HL-60 (cell line): Measurements from ENCODE around the gene TMEM190.

Experiments used
- CTCF ChIP-seq: IDR thresholded peaks from one replicate; pipeline ENCODE4 v1.5.1; 2011; ENCODE audit warnings: low read length, control low read depth, inconsistent platforms; ENCODE audit not compliant: insufficient read depth
- GABPA ChIP-seq: IDR thresholded peaks from 2 replicates; pipeline ENCODE4 v1.6.1; 2012; ENCODE audit warnings: low read depth
- REST ChIP-seq: IDR thresholded peaks from 2 replicates; pipeline ENCODE4 v1.6.1; 2012; ENCODE audit warnings: low read depth; ENCODE audit not compliant: insufficient replicate concordance
- SPI1 ChIP-seq: IDR thresholded peaks from 2 replicates; pipeline ENCODE4 v1.6.1; 2012; ENCODE audit warnings: low read depth, mild to moderate bottlenecking, borderline replicate concordance

GRCh38 chr19:55373993-55374757 is 2.5 kb upstream of the TMEM190 start:
- no peak for TF ChIP-seq CTCF
- no peak for TF ChIP-seq REST
- no peak for TF ChIP-seq SPI1
- TF ChIP-seq GABPA, result no peak
